Measurements from ENCODE around the gene NT5M. TPM values are rescaled to one million over a fixed set of nuclear protein-coding genes. Genes with fewer than 3 reads are reported as not detected.

The NT5M gene
- total RNA-seq, 2 experiments from 2014 or later: 7.4 to 10.2 TPM

- peaks cover 2% of the 10 kb centered on the region for H3K4me1 Mint-ChIP-seq
- POLR2A ChIA-PET: no interaction called here
- H3K9me3 Mint-ChIP-seq: peaks cover 1% of the 10 kb centered on the region
- H3K27me3 Mint-ChIP-seq: peaks cover 24% of the 10 kb centered on the region
- no peak overlapping the region for H3K27ac Mint-ChIP-seq
- no peak overlapping the region for H3K4me3 Mint-ChIP-seq
- DNase-seq (peak; percentile 8), ATAC-seq (ENCODE audit: low read depth) (no peak)
- H3K36me3 Mint-ChIP-seq: no peaks in the 10 kb centered on the region
These were observed 55.0 kb downstream of the NT5M start for GRCh38 chr17:17358060-17358751.

- POLR2A ChIA-PET: no interaction called here
- H3K36me3 Mint-ChIP-seq: no peaks in the 10 kb centered on the region
- H3K9me3 Mint-ChIP-seq: peaks cover 1% of the 10 kb centered on the region
- H3K27me3 Mint-ChIP-seq: peaks cover 24% of the 10 kb centered on the region
- no peak overlapping the region for H3K27ac Mint-ChIP-seq
- H3K4me1 Mint-ChIP-seq: peaks cover 2% of the 10 kb centered on the region
- DNase-seq: no peak
- ATAC-seq (ENCODE audit: low read depth): no peak
- H3K4me3 Mint-ChIP-seq: no peak overlapping the region
These were observed 55.7 kb downstream of the NT5M start for GRCh38 chr17:17358866-17359265.

GRCh38 chr17:17359271-17359670 is 56.1 kb downstream of the NT5M start:
- ATAC-seq (ENCODE audit: low read depth): no peak
- H3K4me3 Mint-ChIP-seq: no peak overlapping the region
- peaks cover 1% of the 10 kb centered on the region for H3K9me3 Mint-ChIP-seq
- no peak for DNase-seq
- H3K27ac Mint-ChIP-seq: no peak overlapping the region
- H3K27me3 Mint-ChIP-seq: peaks cover 24% of the 10 kb centered on the region
- POLR2A ChIA-PET: no interaction called here
- H3K36me3 Mint-ChIP-seq: no peaks in the 10 kb centered on the region
- H3K4me1 Mint-ChIP-seq: peaks cover 2% of the 10 kb centered on the region

DNA sequence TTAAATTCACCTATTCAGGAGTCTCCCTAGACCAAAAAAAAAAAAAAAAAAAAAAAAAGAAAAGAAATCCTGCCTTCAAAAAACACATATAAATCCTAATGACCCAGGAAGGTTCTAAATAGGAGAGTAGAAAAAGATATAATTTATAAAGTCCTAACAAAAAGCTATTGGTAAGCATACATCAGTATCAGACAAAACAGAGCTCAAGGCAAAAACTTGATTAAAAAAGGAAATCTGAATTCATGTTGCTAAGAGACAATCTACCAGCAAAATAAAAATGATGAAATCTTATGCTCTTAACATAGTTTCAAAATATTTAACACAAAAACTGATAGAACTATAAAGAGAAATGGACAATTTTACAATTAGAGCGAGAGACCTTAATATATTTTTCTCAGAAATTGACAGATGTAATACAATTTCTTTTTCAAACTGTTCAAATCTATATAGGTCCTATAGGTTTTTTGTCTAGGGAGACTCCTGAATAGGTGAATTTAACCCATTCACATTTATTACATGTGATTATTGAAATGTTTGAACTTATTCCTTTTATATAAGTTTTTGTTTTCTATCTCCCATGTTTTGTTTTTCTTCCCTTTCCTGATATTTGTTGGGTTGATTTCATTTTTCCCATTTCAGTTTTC is 57.0 kb downstream of the NT5M start:
- DNase-seq: no peak
- POLR2A ChIA-PET: interaction anchor here (0.7 kb wide), 1 partner anchor 252 kb away, joined by 3 read pairs; no protein-coding TSS in a partner anchor
- no peaks in the 10 kb centered on the region for H3K36me3 Mint-ChIP-seq
- H3K4me1 Mint-ChIP-seq: no peaks in the 10 kb centered on the region
- no peak overlapping the region for H3K27ac Mint-ChIP-seq
- no peak overlapping the region for H3K4me3 Mint-ChIP-seq
- no peak for ATAC-seq (ENCODE audit: low read depth)
- H3K27me3 Mint-ChIP-seq: peaks cover 24% of the 10 kb centered on the region
- H3K9me3 Mint-ChIP-seq: peaks cover 1% of the 10 kb centered on the region

DNA sequence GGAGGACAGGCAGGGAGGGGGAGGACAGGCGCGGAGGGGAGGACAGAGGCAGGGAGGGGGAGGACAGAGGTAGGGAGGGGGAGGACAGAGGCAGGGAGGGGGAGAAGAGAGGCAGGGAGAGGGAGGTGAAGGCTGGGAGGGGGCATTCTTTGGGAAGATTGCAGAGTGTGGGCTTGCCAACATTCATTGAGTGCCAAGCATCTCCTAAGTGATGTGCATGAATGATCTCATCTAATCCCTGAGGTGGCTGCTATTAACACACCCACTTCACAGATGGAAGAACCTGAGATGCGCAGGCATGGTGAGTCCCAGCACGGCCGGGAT is 58.3 kb downstream of the NT5M start:
- no peak for ATAC-seq (ENCODE audit: low read depth)
- peaks cover 27% of the 10 kb centered on the region for H3K27me3 Mint-ChIP-seq
- POLR2A ChIA-PET: no interaction called here
- H3K27ac Mint-ChIP-seq: no peak overlapping the region
- peak; percentile 5 for DNase-seq
- no peaks in the 10 kb centered on the region for H3K4me1 Mint-ChIP-seq
- no peaks in the 10 kb centered on the region for H3K36me3 Mint-ChIP-seq
- no peak overlapping the region for H3K4me3 Mint-ChIP-seq
- H3K9me3 Mint-ChIP-seq: peaks cover 1% of the 10 kb centered on the region

GRCh38 chr17:17361867-17362539 is 58.8 kb downstream of the NT5M start:
- Mint-ChIP-seq H3K27me3 (peaks cover 29% of the 10 kb centered on the region), H3K9me3 (peaks cover 1% of the 10 kb centered on the region), H3K27ac (no peak overlapping the region), H3K36me3 (no peaks in the 10 kb centered on the region), H3K4me3 (no peak overlapping the region), H3K4me1 (no peaks in the 10 kb centered on the region)
- DNase-seq (peak; percentile 24), ATAC-seq (ENCODE audit: low read depth) (no peak)
- POLR2A ChIA-PET: no interaction called here

- Mint-ChIP-seq H3K4me1 (no peaks in the 10 kb centered on the region), H3K36me3 (no peaks in the 10 kb centered on the region), H3K27ac (no peak overlapping the region), H3K9me3 (peaks cover 1% of the 10 kb centered on the region), H3K4me3 (no peak overlapping the region), H3K27me3 (peaks cover 34% of the 10 kb centered on the region)
- no peak for ATAC-seq (ENCODE audit: low read depth)
- POLR2A ChIA-PET: no interaction called here
- DNase-seq: no peak
These were observed 59.4 kb downstream of the NT5M start for GRCh38 chr17:17362540-17362930.

DNA sequence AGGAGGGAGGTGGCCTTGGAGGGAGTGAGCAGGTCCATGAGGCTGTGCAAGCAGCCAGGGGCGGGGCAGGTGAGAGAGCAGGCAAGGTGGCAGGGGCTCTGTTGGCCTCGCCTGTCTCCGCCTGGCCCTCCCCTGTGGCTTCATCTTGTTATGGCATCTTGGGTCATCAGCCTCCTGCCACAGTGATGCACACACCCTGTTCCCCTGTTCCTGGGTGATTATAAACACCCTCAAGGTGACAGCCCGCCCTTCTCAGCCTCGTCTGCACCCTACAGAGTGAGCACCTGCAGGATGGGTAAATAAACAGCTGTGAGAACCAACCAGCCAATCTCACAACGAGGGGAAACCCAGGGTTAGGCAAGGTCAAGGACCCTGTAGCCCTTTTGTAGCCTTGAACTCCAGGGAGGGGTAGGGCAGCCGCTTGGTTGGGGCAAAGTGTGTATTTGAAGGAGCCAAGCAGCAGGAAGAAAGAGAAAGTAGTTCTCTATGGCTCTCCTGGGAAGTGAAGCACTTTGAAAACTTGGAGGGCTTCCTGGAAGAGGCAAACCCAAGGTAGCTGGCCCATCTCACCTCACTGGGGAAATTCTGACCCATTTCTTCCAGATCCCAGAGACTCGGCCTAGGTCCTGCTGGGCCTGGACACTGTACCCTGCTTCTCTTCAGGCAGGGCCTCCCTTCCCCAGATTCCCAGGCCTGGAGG is 60.6 kb downstream of the NT5M start:
- no peaks in the 10 kb centered on the region for H3K9me3 Mint-ChIP-seq
- POLR2A ChIA-PET: no interaction called here
- ATAC-seq (ENCODE audit: low read depth): no peak
- H3K27me3 Mint-ChIP-seq: peaks cover 39% of the 10 kb centered on the region
- peak; percentile 29 for DNase-seq
- no peak overlapping the region for H3K27ac Mint-ChIP-seq
- H3K4me1 Mint-ChIP-seq: no peaks in the 10 kb centered on the region
- H3K36me3 Mint-ChIP-seq: no peaks in the 10 kb centered on the region
- H3K4me3 Mint-ChIP-seq: no peak overlapping the region

- POLR2A ChIA-PET: no interaction called here
- DNase-seq (no peak), ATAC-seq (ENCODE audit: low read depth) (no peak)
- Mint-ChIP-seq H3K4me3 (no peak overlapping the region), H3K9me3 (no peaks in the 10 kb centered on the region), H3K27me3 (peaks cover 38% of the 10 kb centered on the region), H3K27ac (no peak overlapping the region), H3K36me3 (no peaks in the 10 kb centered on the region), H3K4me1 (no peaks in the 10 kb centered on the region)
These were observed 61.1 kb downstream of the NT5M start for GRCh38 chr17:17364338-17364667.

GRCh38 chr17:17365476-17366110 is 62.4 kb downstream of the NT5M start:
- Mint-ChIP-seq H3K27me3 (peaks cover 32% of the 10 kb centered on the region), H3K4me3 (no peak overlapping the region), H3K27ac (no peak overlapping the region), H3K4me1 (no peaks in the 10 kb centered on the region), H3K36me3 (no peaks in the 10 kb centered on the region), H3K9me3 (no peaks in the 10 kb centered on the region)
- ATAC-seq (ENCODE audit: low read depth) (no peak), DNase-seq (no peak)
- POLR2A ChIA-PET: no interaction called here

DNA sequence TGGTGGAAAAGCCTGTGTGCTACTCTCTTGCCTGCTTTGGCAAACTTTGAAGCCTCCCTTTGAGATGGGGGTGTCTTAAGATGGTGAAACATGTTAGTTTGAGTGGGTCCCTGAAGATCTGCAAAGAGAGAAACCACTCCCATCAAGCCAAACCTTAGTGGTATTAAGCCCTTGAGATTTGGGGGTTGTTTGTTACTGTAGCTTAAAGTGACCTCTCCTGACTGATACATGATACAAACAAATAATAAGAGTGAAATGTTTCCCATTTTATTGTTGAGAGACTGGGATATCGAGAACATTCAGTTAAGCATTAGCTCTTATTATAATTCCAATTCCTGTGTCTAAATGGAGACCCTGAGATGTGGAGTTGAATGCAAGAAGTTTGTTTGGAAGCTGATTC is 63.1 kb downstream of the NT5M start:
- Mint-ChIP-seq H3K4me3 (no peak overlapping the region), H3K27ac (no peak overlapping the region), H3K4me1 (no peaks in the 10 kb centered on the region), H3K9me3 (no peaks in the 10 kb centered on the region), H3K27me3 (peaks cover 29% of the 10 kb centered on the region), H3K36me3 (no peaks in the 10 kb centered on the region)
- ATAC-seq (ENCODE audit: low read depth) (no peak), DNase-seq (no peak)
- POLR2A ChIA-PET: interaction anchor here (1.2 kb wide), 1 partner anchor 26 kb away, joined by 3 read pairs; no protein-coding TSS in a partner anchor

DNA sequence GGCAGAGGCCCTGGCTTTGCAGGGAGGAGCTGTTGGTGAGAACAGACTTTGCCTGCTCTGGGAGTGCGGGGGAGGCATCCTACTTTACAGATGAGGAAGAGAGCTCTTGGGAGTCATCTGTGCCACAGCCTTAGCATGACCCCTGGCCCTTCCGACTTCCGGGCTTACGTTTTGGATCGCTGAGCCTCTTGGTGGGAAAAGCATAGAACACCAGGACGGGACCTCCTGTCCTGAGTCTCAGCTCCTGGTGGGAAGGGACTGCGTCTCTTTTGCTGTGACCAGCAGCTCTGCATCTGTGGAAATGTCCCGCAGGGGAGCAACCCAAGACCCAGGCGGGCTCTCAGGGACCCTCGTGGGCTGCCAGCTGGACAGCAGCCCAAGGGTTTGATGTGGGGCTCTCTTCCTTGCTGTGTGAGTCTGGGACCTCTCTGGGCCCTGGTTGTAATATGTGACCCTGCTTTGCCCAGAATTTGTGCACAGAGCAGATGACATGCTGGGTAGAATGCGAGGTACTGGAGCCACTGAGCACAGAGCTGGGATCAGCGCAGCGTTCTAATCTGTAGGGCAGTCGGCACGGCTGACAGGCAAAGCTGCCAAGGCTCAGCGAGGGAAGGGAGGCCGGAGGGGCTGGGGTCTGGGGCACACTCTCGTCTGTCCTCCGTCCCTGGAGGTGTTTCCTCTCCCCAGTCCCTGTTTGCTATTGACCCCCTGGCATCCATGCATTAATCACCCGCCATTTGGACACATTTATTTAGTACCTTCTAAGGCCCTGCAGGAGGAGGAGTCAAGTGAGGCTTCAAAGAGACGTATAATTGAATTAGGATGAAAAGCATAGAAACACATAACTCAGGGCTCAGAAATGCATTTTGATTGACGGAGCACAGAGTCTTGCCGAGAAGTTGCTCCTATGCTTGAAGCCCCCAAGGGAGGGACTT is 64.0 kb downstream of the NT5M start:
- no peak for ATAC-seq (ENCODE audit: low read depth)
- H3K27ac Mint-ChIP-seq: no peak overlapping the region

More for the DNA sequence above, 64.0 kb downstream of the NT5M start:
- H3K4me3 Mint-ChIP-seq: no peak overlapping the region
- no peak for DNase-seq
- H3K4me1 Mint-ChIP-seq: no peaks in the 10 kb centered on the region
- H3K36me3 Mint-ChIP-seq: no peaks in the 10 kb centered on the region
- H3K9me3 Mint-ChIP-seq: no peaks in the 10 kb centered on the region
- POLR2A ChIA-PET: interaction anchor here (1.2 kb wide), 1 partner anchor 25 kb away, joined by 3 read pairs; no protein-coding TSS in a partner anchor
- H3K27me3 Mint-ChIP-seq: peaks cover 32% of the 10 kb centered on the region

Measured in activated naive CD8-positive, alpha-beta T cell treated with anti-CD3 and anti-CD28 coated beads, Interleukin-2, amount 10 ng/mL, durations not matched to agents 7 days and 5 days (primary cell).